Measurements from ENCODE around the gene SFPQ.

The SFPQ gene

DNA sequence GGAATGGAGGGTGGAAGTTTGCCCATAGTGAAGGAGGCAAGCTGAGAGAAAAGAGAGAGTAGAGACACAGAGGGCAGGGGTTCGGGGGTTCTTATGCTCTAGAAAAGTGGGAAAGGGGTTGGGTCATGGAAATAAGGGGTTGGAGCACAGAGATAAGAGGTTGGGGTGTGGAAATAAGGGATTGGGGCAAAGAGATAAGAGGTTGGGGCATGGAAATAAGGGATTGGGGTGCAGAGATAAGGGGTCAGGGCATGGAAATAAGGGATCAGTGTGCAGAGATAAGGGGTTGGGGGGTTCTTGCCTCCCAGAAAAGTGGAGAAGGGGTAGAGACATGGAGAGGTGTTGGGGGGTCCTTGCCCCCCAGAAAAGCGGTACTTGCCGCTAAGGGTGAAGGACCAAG lies 56.2 kb downstream of the SFPQ start:
- DNase-seq = no peak
